A673 (cell line): ENCODE measurements around the gene SHISAL2A.

Experiments used
- CTCF ChIP-seq: fragments of 300-800, 200-600 bp; sonication (generic); conservative IDR thresholded peaks from 2 replicates; pipeline ENCODE4 v1.5.1; 2017; ENCODE audit warnings: low read depth, mild to moderate bottlenecking, antibody characterized with exemption, low read length, moderate library complexity, mixed read lengths
- EZH2 ChIP-seq: fragments of 200-600 bp; sonication (generic); IDR thresholded peaks from 2 replicates; pipeline ENCODE4 v1.6.1; 2017; ENCODE audit warnings: borderline replicate concordance, low read depth, mild to moderate bottlenecking, mixed read lengths, antibody characterized with exemption, low read length; ENCODE audit not compliant: poor library complexity, severe bottlenecking

GRCh38 chr1:52697795-52698674 lies 65.1 kb downstream of the SHISAL2A start, which contains the start of gene COA7:
- TF ChIP-seq CTCF: no peak
- TF ChIP-seq EZH2: no peak
